SK-N-SH (cell line): ENCODE data around the gene AFF3. TPM values are rescaled to one million over a fixed set of nuclear protein-coding genes. Genes with fewer than 3 reads are reported as not detected.

Experiments
- CTCF ChIA-PET: fragments of 300-600, 350-600 bp; formaldehyde crosslinking; extraction: SDS; loops from one replicate; lab custom pipeline; 2021; lab: Yijun Ruan, JAX
- POLR2A ChIA-PET: fragments of 350-600 bp; sonication (Branson Sonifier 250); formaldehyde crosslinking; extraction: SDS; loops from one replicate; lab custom pipeline; 2020; ENCODE audit warnings: antibody characterized with exemption, inconsistent platforms; lab: Yijun Ruan, JAX
- DNase-seq: peaks from one replicate; pipeline ENCODE4 v3.0.0; 2012
- H2AFZ ChIP-seq: fragments of 200-600 bp; sonication (generic); 2 replicates; pipeline ENCODE4 v1.8.1; 2016; ENCODE audit warnings: antibody characterized with exemption, mild to moderate bottlenecking, low read depth
- H3F3A ChIP-seq: fragments of 200-600 bp; sonication (generic); replicated peaks from 2 replicates; pipeline ENCODE3; 2016; ENCODE audit warnings: antibody characterized with exemption, mild to moderate bottlenecking; ENCODE audit not compliant: insufficient read depth
- H3K27ac ChIP-seq, 2 experiments: fragments of 200-500 bp in 1 of 2; fragments of 200-600 bp in 1 of 2; sonication (Bioruptor generic) in 1 of 2; sonication (generic), shearing (Covaris generic) in 1 of 2; 2 replicates each; pipeline versions ENCODE4 v1.5.1 to v1.6.1; 2014 to 2016; ENCODE audit warnings: low read depth in 2 of 2, inconsistent platforms in 1 of 2, low read length in 1 of 2, mild to moderate bottlenecking in 1 of 2, mixed read lengths in 1 of 2
- H3K27me3 ChIP-seq: fragments of 200-600 bp; sonication (generic), shearing (Covaris generic); 2 replicates; pipeline ENCODE4 v1.6.1; 2016; ENCODE audit warnings: mixed run types; ENCODE audit not compliant: insufficient read depth
- H3K36me3 ChIP-seq, 2 experiments: fragments of 200-500 bp in 1 of 2; fragments of 200-600 bp in 1 of 2; sonication (Bioruptor generic) in 1 of 2; sonication (generic) in 1 of 2; replicated peaks in 1 of 2; 2 replicates each; pipeline versions ENCODE3 to v1.5.1; 2014 to 2016; ENCODE audit warnings: low read length in 1 of 2, mild to moderate bottlenecking in 1 of 2; ENCODE audit not compliant: insufficient read depth in 2 of 2, control insufficient read depth in 1 of 2
- H3K4me1 ChIP-seq, 2 experiments: fragments of 200-500 bp in 1 of 2; fragments of 200-600 bp in 1 of 2; sonication (Bioruptor generic) in 1 of 2; sonication (generic), shearing (Covaris generic) in 1 of 2; 2 replicates each; pipeline versions ENCODE4 v1.5.1 to v1.6.1; 2014 to 2016; ENCODE audit warnings: low read depth in 1 of 2, low read length in 1 of 2, mixed run types in 1 of 2; ENCODE audit not compliant: insufficient read depth in 2 of 2, control insufficient read depth in 1 of 2
- H3K4me2 ChIP-seq: fragments of 200-600 bp; sonication (generic), shearing (Covaris generic); 2 replicates; pipeline ENCODE4 v1.6.1; 2017; ENCODE audit warnings: mixed run types
- H3K4me3 ChIP-seq, 2 experiments: fragments of 200-500 bp in 1 of 2; fragments of 200-600 bp in 1 of 2; sonication (Bioruptor generic) in 1 of 2; sonication (generic), shearing (Covaris generic) in 1 of 2; 2 replicates each; pipeline versions ENCODE4 v1.5.1 to v1.8.1; 2014 to 2016; ENCODE audit warnings: low read depth in 2 of 2, inconsistent platforms in 1 of 2, low read length in 1 of 2, mild to moderate bottlenecking in 1 of 2, mixed read lengths in 1 of 2, moderate library complexity in 1 of 2
- H3K79me2 ChIP-seq: fragments of 200-600 bp; sonication (generic); 2 replicates; pipeline ENCODE4 v1.8.1; 2017; ENCODE audit warnings: mild to moderate bottlenecking; ENCODE audit not compliant: insufficient read depth
- H3K9ac ChIP-seq: fragments of 200-600 bp; sonication (generic); 2 replicates; pipeline ENCODE4 v1.6.1; 2017; ENCODE audit warnings: mixed run types
- H3K9me2 ChIP-seq: fragments of 200-600 bp; sonication (generic); 2 replicates; pipeline ENCODE4 v1.6.1; 2017; ENCODE audit warnings: mixed run types
- H3K9me3 ChIP-seq: fragments of 200-600 bp; sonication (generic); 2 replicates; pipeline ENCODE4 v1.6.1; 2017; ENCODE audit warnings: mixed run types, mild to moderate bottlenecking, moderate library complexity
- H4K20me1 ChIP-seq: fragments of 200-600 bp; sonication (generic); 2 replicates; pipeline ENCODE4 v1.6.1; 2017; ENCODE audit warnings: mild to moderate bottlenecking, mixed run types; ENCODE audit not compliant: insufficient read depth
- EZH2phosphoT487 ChIP-seq: fragments of 200-600 bp; sonication (generic); IDR thresholded peaks from 2 replicates; pipeline ENCODE4 v1.6.1; 2017; ENCODE audit warnings: low read depth, mixed run types, mild to moderate bottlenecking, antibody characterized with exemption, moderate library complexity, borderline replicate concordance
- FOXJ3 ChIP-seq: sonication (generic); formaldehyde crosslinking; IDR thresholded peaks from 2 replicates; pipeline ENCODE4 v1.5.1; 2020; ENCODE audit warnings: mild to moderate bottlenecking, missing genetic modification reagents
- GATA2 ChIP-seq: sonication (generic); formaldehyde crosslinking; IDR thresholded peaks from 2 replicates; pipeline ENCODE4 v1.5.0; 2020; ENCODE audit warnings: mild to moderate bottlenecking, missing genetic modification reagents
- IRF3 ChIP-seq: fragments of 150-350 bp; IDR thresholded peaks from 2 replicates; pipeline ENCODE4 v1.6.1; 2016; ENCODE audit warnings: mild to moderate bottlenecking, low read depth, low read length
- MAX ChIP-seq: IDR thresholded peaks from 2 replicates; pipeline ENCODE4 v1.4.0; 2012; ENCODE audit warnings: low read depth
- MEF2A ChIP-seq: IDR thresholded peaks from 2 replicates; pipeline ENCODE4 v1.4.0; 2012; ENCODE audit warnings: low read depth, borderline replicate concordance
- MXI1 ChIP-seq: IDR thresholded peaks from 2 replicates; pipeline ENCODE4 v1.6.1; 2012; ENCODE audit warnings: mild to moderate bottlenecking, low read depth, low read length, improper control_type of control experiment
- NFIC ChIP-seq: IDR thresholded peaks from 2 replicates; pipeline ENCODE4 v1.4.0; 2012; ENCODE audit warnings: borderline replicate concordance
- POLR2AphosphoS5 ChIP-seq: IDR thresholded peaks from 2 replicates; pipeline ENCODE4 v1.6.1; 2012; ENCODE audit warnings: low read depth, low read length
- RAD21 ChIP-seq: IDR thresholded peaks from 2 replicates; pipeline ENCODE4 v1.6.1; 2012; ENCODE audit warnings: mild to moderate bottlenecking, low read length
- RXRA ChIP-seq: IDR thresholded peaks from 2 replicates; pipeline ENCODE4 v1.4.0; 2012; ENCODE audit warnings: low read depth, mild to moderate bottlenecking, borderline replicate concordance
- SMC3 ChIP-seq: IDR thresholded peaks from 2 replicates; pipeline ENCODE4 v1.6.1; 2012; ENCODE audit warnings: low read depth, low read length, improper control_type of control experiment
- TAF1 ChIP-seq: IDR thresholded peaks from 2 replicates; pipeline ENCODE4 v1.6.1; 2012; ENCODE audit warnings: low read depth, mild to moderate bottlenecking, low read length, moderate library complexity, borderline replicate concordance
- TCF12 ChIP-seq: IDR thresholded peaks from 2 replicates; pipeline ENCODE4 v1.4.0; 2012
- WGBS: methylation state at CpG from one replicate; pipeline ENCODE4 v1.1.6; 2017; ENCODE audit warnings: low lambda C conversion rate; 5-methylcytosine and 5-hydroxymethylcytosine counted together
- polyA plus RNA-seq, 3 experiments: library from polyadenylated mRNA; depleted of rRNA; stranded (reverse); fragments of >200 nt; gene quantifications; 2 replicates each; pipeline ENCODE4 v1.2.3, GENCODE V29; 2012

Gene AFF3
- polyA plus RNA-seq, 1 of the 3 experiments (the other 2 are of a cell fraction): 0.36 TPM

- no peaks in the 10 kb centered on the region for H3K36me3 ChIP-seq
- WGBS: 55% methylated on average over 4 of the region's 4 CpGs
These were observed 81.5 kb downstream of the AFF3 start for GRCh38 chr2:100060875-100061274.

GRCh38 chr2:100059638-100060037 lies 82.8 kb downstream of the AFF3 start:
- DNase-seq: no peak
- H3K4me2 ChIP-seq: no peak overlapping the region
- ChIA-PET CTCF (no interaction called here), POLR2A (no interaction called here)
- 63% methylated on average over 4 of the region's 4 CpGs for WGBS
- H3K9ac ChIP-seq: no peak overlapping the region
- H3K9me3 ChIP-seq: no peaks in the 10 kb centered on the region
- H3K4me3 ChIP-seq: no peak overlapping the region
- H2AFZ ChIP-seq: no peak overlapping the region
- H3F3A ChIP-seq: no peaks in the 10 kb centered on the region
- no peaks in the 10 kb centered on the region for H3K9me2 ChIP-seq
- TF ChIP-seq NFIC: no peak
- no peak for TF ChIP-seq TAF1
- TF ChIP-seq SMC3: no peak
- no peak for TF ChIP-seq RAD21
- no peak for TF ChIP-seq EZH2phosphoT487
- no peak for TF ChIP-seq GATA2 (CRISPR knock-in tag)
- no peak for TF ChIP-seq RXRA
- TF ChIP-seq MAX: no peak
- TF ChIP-seq FOXJ3 (CRISPR knock-in tag): no peak
- TF ChIP-seq POLR2AphosphoS5: no peak
- no peak for TF ChIP-seq IRF3
- TF ChIP-seq MEF2A: no peak
- no peak for TF ChIP-seq TCF12
- no peaks in the 10 kb centered on the region for H3K27me3 ChIP-seq
- H3K79me2 ChIP-seq: no peaks in the 10 kb centered on the region
- no peaks in the 10 kb centered on the region for H4K20me1 ChIP-seq
- no peaks in the 10 kb centered on the region; a peak in 1 of 4 replicates for H3K4me1 ChIP-seq
- no peak overlapping the region for H3K27ac ChIP-seq
- no peaks in the 10 kb centered on the region for H3K36me3 ChIP-seq

More at GRCh38 chr2:100060875-100061274, 81.5 kb downstream of the AFF3 start:
- no peak for TF ChIP-seq MXI1
- H4K20me1 ChIP-seq: no peaks in the 10 kb centered on the region
- H3K4me3 ChIP-seq: no peak overlapping the region
- no peaks in the 10 kb centered on the region for H3F3A ChIP-seq
- H3K27me3 ChIP-seq: no peaks in the 10 kb centered on the region
- no peak for DNase-seq
- CTCF ChIA-PET: interaction anchor here (1.4 kb wide), 1 partner anchor 201 kb away, joined by 3 read pairs; no protein-coding TSS in a partner anchor
- no peaks in the 10 kb centered on the region for H3K9me2 ChIP-seq
- no peaks in the 10 kb centered on the region for H3K9me3 ChIP-seq
- no peak overlapping the region for H3K9ac ChIP-seq
- no peak overlapping the region for H3K4me2 ChIP-seq
- H3K4me1 ChIP-seq: peaks cover 0 to 4% of the 10 kb centered on the region in 2 experiments; a peak in 1 of 4 replicates
- no peaks in the 10 kb centered on the region for H3K79me2 ChIP-seq
- POLR2A ChIA-PET: no interaction called here
- H2AFZ ChIP-seq: no peak overlapping the region
- no peak overlapping the region for H3K27ac ChIP-seq
